Measurements from ENCODE around the gene UROD.

DNA sequence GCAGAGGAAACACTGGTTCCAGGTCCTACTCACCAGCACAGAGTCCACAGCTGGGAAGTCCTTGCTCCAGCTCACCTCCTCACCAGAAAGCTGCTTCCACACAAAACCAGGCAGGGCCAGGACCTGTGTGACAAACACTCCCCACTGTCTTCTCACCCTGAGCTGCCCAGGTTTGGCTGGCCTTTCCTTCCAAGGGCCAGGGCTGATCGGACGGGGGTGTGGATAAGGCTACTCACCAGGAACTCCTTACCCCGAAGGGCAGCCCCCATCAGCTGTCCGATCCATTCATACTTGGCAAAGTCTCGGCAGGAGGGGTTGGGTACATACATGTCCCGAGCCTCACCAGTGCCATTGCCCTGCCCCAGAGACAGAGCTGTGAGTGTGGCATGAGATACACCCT, 6.3 kb upstream of the UROD start:
- TF ChIP-seq YY1 (IDR thresholded peaks at IDR 0.05) (no peak), HNF4G (IDR thresholded peaks at IDR 0.05) (no peak), RAD21 (IDR thresholded peaks at IDR 0.05) (no peak), JUND (IDR thresholded peaks at IDR 0.05) (no peak)
- TF ChIP-seq, protein P1, sequence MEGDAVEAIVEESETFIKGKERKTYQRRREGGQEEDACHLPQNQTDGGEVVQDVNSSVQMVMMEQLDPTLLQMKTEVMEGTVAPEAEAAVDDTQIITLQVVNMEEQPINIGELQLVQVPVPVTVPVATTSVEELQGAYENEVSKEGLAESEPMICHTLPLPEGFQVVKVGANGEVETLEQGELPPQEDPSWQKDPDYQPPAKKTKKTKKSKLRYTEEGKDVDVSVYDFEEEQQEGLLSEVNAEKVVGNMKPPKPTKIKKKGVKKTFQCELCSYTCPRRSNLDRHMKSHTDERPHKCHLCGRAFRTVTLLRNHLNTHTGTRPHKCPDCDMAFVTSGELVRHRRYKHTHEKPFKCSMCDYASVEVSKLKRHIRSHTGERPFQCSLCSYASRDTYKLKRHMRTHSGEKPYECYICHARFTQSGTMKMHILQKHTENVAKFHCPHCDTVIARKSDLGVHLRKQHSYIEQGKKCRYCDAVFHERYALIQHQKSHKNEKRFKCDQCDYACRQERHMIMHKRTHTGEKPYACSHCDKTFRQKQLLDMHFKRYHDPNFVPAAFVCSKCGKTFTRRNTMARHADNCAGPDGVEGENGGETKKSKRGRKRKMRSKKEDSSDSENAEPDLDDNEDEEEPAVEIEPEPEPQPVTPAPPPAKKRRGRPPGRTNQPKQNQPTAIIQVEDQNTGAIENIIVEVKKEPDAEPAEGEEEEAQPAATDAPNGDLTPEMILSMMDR (IDR thresholded peaks at IDR 0.05; ENCODE audit: low read depth, low read length, missing input control), result no peak
- TF ChIP-seq, protein P2, sequence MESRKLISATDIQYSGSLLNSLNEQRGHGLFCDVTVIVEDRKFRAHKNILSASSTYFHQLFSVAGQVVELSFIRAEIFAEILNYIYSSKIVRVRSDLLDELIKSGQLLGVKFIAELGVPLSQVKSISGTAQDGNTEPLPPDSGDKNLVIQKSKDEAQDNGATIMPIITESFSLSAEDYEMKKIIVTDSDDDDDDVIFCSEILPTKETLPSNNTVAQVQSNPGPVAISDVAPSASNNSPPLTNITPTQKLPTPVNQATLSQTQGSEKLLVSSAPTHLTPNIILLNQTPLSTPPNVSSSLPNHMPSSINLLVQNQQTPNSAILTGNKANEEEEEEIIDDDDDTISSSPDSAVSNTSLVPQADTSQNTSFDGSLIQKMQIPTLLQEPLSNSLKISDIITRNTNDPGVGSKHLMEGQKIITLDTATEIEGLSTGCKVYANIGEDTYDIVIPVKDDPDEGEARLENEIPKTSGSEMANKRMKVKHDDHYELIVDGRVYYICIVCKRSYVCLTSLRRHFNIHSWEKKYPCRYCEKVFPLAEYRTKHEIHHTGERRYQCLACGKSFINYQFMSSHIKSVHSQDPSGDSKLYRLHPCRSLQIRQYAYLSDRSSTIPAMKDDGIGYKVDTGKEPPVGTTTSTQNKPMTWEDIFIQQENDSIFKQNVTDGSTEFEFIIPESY (IDR thresholded peaks at IDR 0.05), result no peak

All from liver (tissue), 3 donors.